Measurements from ENCODE around the gene ZG16. TPM values are rescaled to one million over a fixed set of nuclear protein-coding genes. Genes with fewer than 3 reads are reported as not detected.
A peak's percentile ranks its signal among the peaks of the same experiment; 100 is the strongest.

The ZG16 gene
- total and polyA plus RNA-seq, 9 of the 15 experiments (the other 6 are each of a cell fraction or from before 2014, with no cell fraction given) = 0.04 TPM; not detected in 8

DNA sequence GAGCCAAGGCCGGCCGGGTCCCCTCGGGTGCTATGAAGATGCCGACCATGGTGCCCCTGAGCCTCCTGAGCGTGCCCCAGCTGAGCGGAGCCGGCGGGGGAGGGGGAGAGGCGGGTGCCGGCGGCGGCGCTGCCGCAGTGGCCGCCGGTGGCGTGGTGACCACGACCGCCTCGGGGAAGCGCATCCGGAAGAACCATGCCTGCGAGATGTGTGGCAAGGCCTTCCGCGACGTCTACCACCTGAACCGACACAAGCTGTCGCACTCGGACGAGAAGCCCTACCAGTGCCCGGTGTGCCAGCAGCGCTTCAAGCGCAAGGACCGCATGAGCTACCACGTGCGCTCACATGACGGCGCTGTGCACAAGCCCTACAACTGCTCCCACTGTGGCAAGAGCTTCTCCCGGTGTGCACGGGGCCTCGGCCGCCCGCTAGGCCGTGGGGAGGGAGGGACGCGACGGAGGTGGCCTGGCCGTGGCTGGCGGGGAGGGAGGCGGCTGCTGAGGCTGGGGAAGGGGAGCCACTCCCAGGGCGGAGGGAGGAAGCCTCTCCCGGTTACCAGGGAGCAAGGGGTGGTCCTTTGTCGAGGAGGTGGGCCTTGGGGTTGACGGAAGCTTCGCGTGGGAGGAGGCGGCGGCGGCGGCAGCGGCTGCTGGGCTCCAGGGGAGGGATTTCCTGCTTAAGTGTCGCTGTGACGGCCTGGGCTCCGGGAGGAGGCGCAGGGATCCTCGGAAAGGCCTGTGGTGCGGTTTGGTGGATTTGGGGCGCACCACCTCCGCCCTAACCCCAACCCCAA lies 29.6 kb downstream of the ZG16 start (continued):
- TF ChIP-seq MCM2 (IDR thresholded peaks at IDR 0.05; ENCODE audit: low read depth) (no peak), ZNF75A (CRISPR knock-in tag; IDR thresholded peaks at IDR 0.05) (no peak), ZKSCAN1 (IDR thresholded peaks at IDR 0.05; ENCODE audit: low read depth, low read length) (peak; percentile 45; the same call in 1 of the 2 replicates), MXI1 (IDR thresholded peaks at IDR 0.05; ENCODE audit: low read depth, low read length) (peak; percentile 19; the same call in 1 of the 2 replicates), ATF1 (CRISPR knock-in tag; IDR thresholded peaks at IDR 0.05) (no peak), ATF1 (tag; IDR thresholded peaks at IDR 0.05) (peak; percentile 82), THRAP3 (IDR thresholded peaks at IDR 0.05; ENCODE audit: borderline replicate concordance) (no peak), CBX3 (IDR thresholded peaks at IDR 0.05; ENCODE audit: borderline replicate concordance in 1 of 2, low read length in 2 of 2) (peak in 1 of 2 experiments; percentile 48; a peak in 1 of 3 replicates), ZC3H4 (CRISPR knock-in tag; IDR thresholded peaks at IDR 0.05; ENCODE audit: borderline replicate concordance) (no peak), POLR2B (IDR thresholded peaks at IDR 0.05; ENCODE audit: low read depth, partially characterized antibody) (peak; percentile 57), KLF10 (CRISPR knock-in tag; IDR thresholded peaks at IDR 0.05) (no peak), ZNF778 (CRISPR knock-in tag; IDR thresholded peaks at IDR 0.05) (no peak), SOX6 (IDR thresholded peaks at IDR 0.05) (no peak), POLR3A (IDR thresholded peaks at IDR 0.05; ENCODE audit: borderline replicate concordance, extremely low read depth, insufficient read depth, insufficient read length) (no peak), ZNF175 (CRISPR knock-in tag; IDR thresholded peaks at IDR 0.05; ENCODE audit: low read depth) (peak; percentile 82; the same call in 1 of the 2 replicates), STAG1 (CRISPR knock-in tag; IDR thresholded peaks at IDR 0.05; ENCODE audit: borderline replicate concordance) (peak; percentile 32; the same call in 1 of the 2 replicates), E2F3 (CRISPR knock-in tag; IDR thresholded peaks at IDR 0.05) (peak; percentile 51; the same call in 1 of the 2 replicates), ETV1 (tag; conservative IDR thresholded peaks at IDR 0.05; ENCODE audit: low read depth) (no peak), TCFL5 (CRISPR knock-in tag; conservative IDR thresholded peaks at IDR 0.05) (no peak)
- TF ChIP-seq, protein P1, sequence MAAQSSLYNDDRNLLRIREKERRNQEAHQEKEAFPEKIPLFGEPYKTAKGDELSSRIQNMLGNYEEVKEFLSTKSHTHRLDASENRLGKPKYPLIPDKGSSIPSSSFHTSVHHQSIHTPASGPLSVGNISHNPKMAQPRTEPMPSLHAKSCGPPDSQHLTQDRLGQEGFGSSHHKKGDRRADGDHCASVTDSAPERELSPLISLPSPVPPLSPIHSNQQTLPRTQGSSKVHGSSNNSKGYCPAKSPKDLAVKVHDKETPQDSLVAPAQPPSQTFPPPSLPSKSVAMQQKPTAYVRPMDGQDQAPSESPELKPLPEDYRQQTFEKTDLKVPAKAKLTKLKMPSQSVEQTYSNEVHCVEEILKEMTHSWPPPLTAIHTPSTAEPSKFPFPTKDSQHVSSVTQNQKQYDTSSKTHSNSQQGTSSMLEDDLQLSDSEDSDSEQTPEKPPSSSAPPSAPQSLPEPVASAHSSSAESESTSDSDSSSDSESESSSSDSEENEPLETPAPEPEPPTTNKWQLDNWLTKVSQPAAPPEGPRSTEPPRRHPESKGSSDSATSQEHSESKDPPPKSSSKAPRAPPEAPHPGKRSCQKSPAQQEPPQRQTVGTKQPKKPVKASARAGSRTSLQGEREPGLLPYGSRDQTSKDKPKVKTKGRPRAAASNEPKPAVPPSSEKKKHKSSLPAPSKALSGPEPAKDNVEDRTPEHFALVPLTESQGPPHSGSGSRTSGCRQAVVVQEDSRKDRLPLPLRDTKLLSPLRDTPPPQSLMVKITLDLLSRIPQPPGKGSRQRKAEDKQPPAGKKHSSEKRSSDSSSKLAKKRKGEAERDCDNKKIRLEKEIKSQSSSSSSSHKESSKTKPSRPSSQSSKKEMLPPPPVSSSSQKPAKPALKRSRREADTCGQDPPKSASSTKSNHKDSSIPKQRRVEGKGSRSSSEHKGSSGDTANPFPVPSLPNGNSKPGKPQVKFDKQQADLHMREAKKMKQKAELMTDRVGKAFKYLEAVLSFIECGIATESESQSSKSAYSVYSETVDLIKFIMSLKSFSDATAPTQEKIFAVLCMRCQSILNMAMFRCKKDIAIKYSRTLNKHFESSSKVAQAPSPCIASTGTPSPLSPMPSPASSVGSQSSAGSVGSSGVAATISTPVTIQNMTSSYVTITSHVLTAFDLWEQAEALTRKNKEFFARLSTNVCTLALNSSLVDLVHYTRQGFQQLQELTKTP (IDR thresholded peaks at IDR 0.05; ENCODE audit: low read depth in 1 of 2, partially characterized antibody in 2 of 2) = peak; percentile 14 to 47
- TF ChIP-seq, protein P2, sequence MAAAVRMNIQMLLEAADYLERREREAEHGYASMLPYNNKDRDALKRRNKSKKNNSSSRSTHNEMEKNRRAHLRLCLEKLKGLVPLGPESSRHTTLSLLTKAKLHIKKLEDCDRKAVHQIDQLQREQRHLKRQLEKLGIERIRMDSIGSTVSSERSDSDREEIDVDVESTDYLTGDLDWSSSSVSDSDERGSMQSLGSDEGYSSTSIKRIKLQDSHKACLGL (CRISPR knock-in tag; IDR thresholded peaks at IDR 0.05; ENCODE audit: borderline replicate concordance, poor library complexity, severe bottlenecking) = peak; percentile 44
